IMR-90 (cell line): ENCODE measurements around the gene ITGA2. TPM values are rescaled to one million over a fixed set of nuclear protein-coding genes. Genes with fewer than 3 reads are reported as not detected.

ENCODE experiments used
- ATAC-seq: fragments of 200-7000 bp; cut with Tn5 transposase; 2 replicates; pipeline ENCODE4 v1.9.1; 2020; ENCODE audit warnings: low read depth, mild to moderate bottlenecking, moderate library complexity
- BruUV-seq: library from RNA; stranded (reverse); fragments of 400-500 nt; replicated peaks from 2 replicates; lab custom pipeline; 2021; lab: Mats Ljungman, UMichigan
- CTCF ChIA-PET: fragments of 300-600 bp; formaldehyde crosslinking; extraction: SDS; loops from one replicate; lab custom pipeline; 2021; ENCODE audit warnings: antibody characterized with exemption; lab: Yijun Ruan, JAX
- POLR2A ChIA-PET: fragments of 300-600 bp; sonication (Branson Sonifier 250); formaldehyde crosslinking; loops from one replicate; lab custom pipeline; 2022; ENCODE audit warnings: antibody characterized with exemption; ENCODE audit not compliant: unreplicated experiment; lab: Charles Lee
- DNase-seq: peaks from one replicate; pipeline ENCODE4 v3.0.0; 2013
- H2AFZ ChIP-seq: replicated peaks from 2 replicates; pipeline ENCODE3; 2013; ENCODE audit warnings: low read length, mild to moderate bottlenecking; ENCODE audit not compliant: poor library complexity
- H2AK5ac ChIP-seq: 2 replicates; pipeline ENCODE4 v1.6.1; 2013; ENCODE audit warnings: low read depth, low read length, inconsistent platforms
- H2AK9ac ChIP-seq: replicated peaks from 2 replicates; pipeline ENCODE3; 2013; ENCODE audit warnings: mild to moderate bottlenecking, low read depth, low read length, moderate library complexity; ENCODE audit not compliant: poor library complexity
- H2BK120ac ChIP-seq: 2 replicates; pipeline ENCODE4 v1.6.1; 2013; ENCODE audit warnings: low read depth, low read length, inconsistent platforms
- H2BK15ac ChIP-seq: 3 replicates; pipeline ENCODE4 v1.6.1; 2013; ENCODE audit warnings: low read depth, low read length, inconsistent platforms
- H2BK20ac ChIP-seq: 2 replicates; pipeline ENCODE4 v1.6.1; 2013; ENCODE audit warnings: low read depth, mild to moderate bottlenecking, inconsistent platforms, low read length, moderate library complexity
- H2BK5ac ChIP-seq: 2 replicates; pipeline ENCODE4 v1.6.1; 2013; ENCODE audit warnings: mild to moderate bottlenecking, low read depth, low read length, inconsistent platforms; ENCODE audit not compliant: poor library complexity, severe bottlenecking
- H3K14ac ChIP-seq: replicated peaks from 2 replicates; pipeline ENCODE4 v1.6.1; 2013; ENCODE audit warnings: low read depth, low read length, inconsistent platforms
- H3K18ac ChIP-seq: 2 replicates; pipeline ENCODE4 v1.6.1; 2013; ENCODE audit warnings: low read depth, low read length, control low read depth
- H3K23ac ChIP-seq: 2 replicates; pipeline ENCODE4 v1.6.1; 2013; ENCODE audit warnings: low read depth, low read length, inconsistent platforms
- H3K27ac ChIP-seq: 2 replicates; pipeline ENCODE4 v1.5.1; 2013; ENCODE audit warnings: mild to moderate bottlenecking, control low read depth, low read length; ENCODE audit not compliant: insufficient read depth
- H3K27me3 ChIP-seq: 2 replicates; pipeline ENCODE4 v1.6.1; 2013; ENCODE audit warnings: low read length; ENCODE audit not compliant: control insufficient read depth, insufficient read depth
- H3K36me3 ChIP-seq: 2 replicates; pipeline ENCODE4 v1.6.1; 2013; ENCODE audit warnings: low read length, mixed read lengths; ENCODE audit not compliant: control insufficient read depth, insufficient read depth
- H3K4ac ChIP-seq: 2 replicates; pipeline ENCODE4 v1.6.1; 2013; ENCODE audit warnings: low read depth, low read length, inconsistent platforms
- H3K4me1 ChIP-seq: 2 replicates; pipeline ENCODE4 v1.6.1; 2013; ENCODE audit warnings: low read length, mixed read lengths; ENCODE audit not compliant: control insufficient read depth, insufficient read depth
- H3K4me2 ChIP-seq: 2 replicates; pipeline ENCODE4 v1.6.1; 2013; ENCODE audit warnings: low read depth, mild to moderate bottlenecking, control low read depth, low read length, moderate library complexity
- H3K4me3 ChIP-seq: 2 replicates; pipeline ENCODE4 v1.5.1; 2013; ENCODE audit warnings: low read depth, mild to moderate bottlenecking, control low read depth, low read length, moderate library complexity; ENCODE audit not compliant: insufficient read depth
- H3K56ac ChIP-seq: 2 replicates; pipeline ENCODE4 v1.6.1; 2013; ENCODE audit warnings: low read length, inconsistent platforms; ENCODE audit not compliant: insufficient read depth; ENCODE audit errors: extremely low read depth
- H3K79me1 ChIP-seq, 2 experiments: 2 replicates each; pipeline ENCODE4 v1.6.1; 2013; ENCODE audit warnings: low read length in 2 of 2, inconsistent platforms in 1 of 2, low read depth in 1 of 2
- H3K9ac ChIP-seq: 2 replicates; pipeline ENCODE4 v1.6.1; 2013; ENCODE audit warnings: low read depth, low read length, control low read depth
- H3K9me1 ChIP-seq: 2 replicates; pipeline ENCODE4 v1.6.1; 2013; ENCODE audit warnings: low read length, inconsistent platforms; ENCODE audit not compliant: insufficient read depth
- H3K9me3 ChIP-seq: 2 replicates; pipeline ENCODE4 v1.6.1; 2013; ENCODE audit warnings: low read length; ENCODE audit not compliant: control insufficient read depth, insufficient read depth
- H4K20me1 ChIP-seq: 2 replicates; pipeline ENCODE4 v1.6.1; 2013; ENCODE audit warnings: low read length, inconsistent platforms; ENCODE audit not compliant: insufficient read depth
- H4K5ac ChIP-seq: 2 replicates; pipeline ENCODE4 v1.6.1; 2013; ENCODE audit warnings: mild to moderate bottlenecking, low read depth, low read length, control low read depth
- H4K8ac ChIP-seq, 2 experiments: 2 replicates each; pipeline ENCODE4 v1.6.1; 2013; ENCODE audit warnings: low read depth in 2 of 2, low read length in 2 of 2, control low read depth in 1 of 2, inconsistent platforms in 1 of 2
- H4K91ac ChIP-seq: 2 replicates; pipeline ENCODE4 v1.6.1; 2013; ENCODE audit warnings: low read depth, low read length, inconsistent platforms; ENCODE audit not compliant: insufficient read depth
- CHD1 ChIP-seq: IDR thresholded peaks from 2 replicates; pipeline ENCODE4 v1.6.1; 2012; ENCODE audit warnings: low read depth, low read length, improper control_type of control experiment
- RAD21 ChIP-seq: IDR thresholded peaks from 2 replicates; pipeline ENCODE4 v1.6.1; 2012; ENCODE audit warnings: low read length, improper control_type of control experiment
- WGBS, 2 experiments: methylation state at CpG; one replicate each; pipeline versions ENCODE4 v1.1.5 to v1.1.7; 2013; ENCODE audit warnings: missing lambda C conversion rate in 2 of 2; ENCODE audit not compliant: insufficient read length in 1 of 2; ENCODE audit errors: extremely low coverage in 2 of 2; 5-methylcytosine and 5-hydroxymethylcytosine counted together
- dilution Hi-C: fragments of 300-500 bp; cut with HindIII; formaldehyde crosslinking; loops from one replicate; pipeline ENCODE4 v1.14.3; 2018; ENCODE audit warnings: low sequenced_read_pairs; ENCODE audit not compliant: unreplicated experiment
- in situ Hi-C: fragments of 300-500 bp; cut with MboI; formaldehyde crosslinking; loops from 3 replicates; pipeline ENCODE4 v1.14.3; 2019; ENCODE audit warnings: low sequenced_read_pairs, inconsistent platforms, mixed read lengths
- intact Hi-C: fragments of 100-400 bp; cut with micrococcal nuclease; formaldehyde crosslinking; loops from 2 replicates; pipeline ENCODE4 v1.10.0; 2022
- polyA plus RNA-seq, 3 experiments: library from polyadenylated mRNA; depleted of rRNA; stranded (reverse); fragments of >200 nt; gene quantifications; 2 replicates each; pipeline ENCODE4 v1.2.3, GENCODE V29; 2012; ENCODE audit warnings: low replicate concordance in 1 of 3
- total RNA-seq: library from RNA; depleted of rRNA; stranded (reverse); fragments of >200 nt; gene quantifications from 2 replicates; pipeline ENCODE4 v1.2.3, GENCODE V29; 2012
- TF ChIP-seq, protein P1 (sequence below): fragments of 150-350 bp; IDR thresholded peaks from 2 replicates; pipeline ENCODE4 v1.6.1; 2017; ENCODE audit warnings: mild to moderate bottlenecking, antibody characterized with exemption, low read length, low read depth

Gene ITGA2
- total and polyA plus RNA-seq, 2 of the 4 experiments (the other 2 are of a cell fraction) = 23.3 to 93.4 TPM

DNA sequence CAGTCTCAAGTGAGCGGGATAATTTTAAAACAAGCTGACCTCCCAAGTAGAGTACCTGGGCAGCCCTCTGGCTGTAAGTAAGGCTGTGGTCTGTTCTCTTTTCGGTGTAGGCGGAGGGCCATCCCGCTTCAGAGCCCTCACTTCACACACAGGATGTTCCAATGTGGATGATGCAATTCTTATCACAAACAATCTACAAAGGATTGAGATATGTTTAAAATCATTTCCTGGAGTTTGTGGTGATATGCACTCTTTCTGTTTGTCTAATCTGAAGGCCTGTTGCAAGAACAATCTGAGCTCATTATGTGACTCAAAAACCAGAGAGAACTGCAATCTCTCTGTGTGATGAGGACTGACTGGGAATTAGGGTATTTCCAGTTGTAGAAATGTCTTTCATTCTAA, 42.5 kb downstream of the ITGA2 start (continued):
- TF ChIP-seq RAD21 = peak; percentile 10; the same call in 1 of the 2 replicates

DNA sequence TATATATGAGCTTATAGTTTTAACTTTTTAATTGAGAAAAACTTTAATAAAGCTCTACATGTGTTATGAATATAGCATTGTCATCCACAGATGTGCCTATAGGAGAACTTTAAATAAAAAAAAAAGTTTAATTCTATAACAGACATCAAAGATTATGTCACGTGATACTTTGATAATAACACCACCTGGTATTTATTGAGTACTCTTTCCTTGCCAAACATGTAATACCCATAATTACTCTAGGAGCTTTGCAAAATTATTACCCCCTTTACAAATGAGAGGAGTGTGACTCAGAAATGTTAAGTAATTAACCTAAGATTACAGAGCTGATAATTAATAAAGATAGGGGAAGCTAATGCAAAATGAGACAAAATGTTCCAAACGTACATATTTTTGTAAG, 43.0 kb downstream of the ITGA2 start:
- Histone ChIP-seq H3K9ac (no peak overlapping the region), H4K91ac (no peak overlapping the region), H3K4me2 (no peak overlapping the region)

More for the DNA sequence above, 43.0 kb downstream of the ITGA2 start:
- Histone ChIP-seq H3K14ac (no peak overlapping the region), H4K20me1 (no peaks in the 10 kb centered on the region), H3K79me1 (peaks cover 18 to 69% of the 10 kb centered on the region in 2 experiments), H3K4me1 (peaks cover 24% of the 10 kb centered on the region), H3K23ac (no peak overlapping the region), H2BK20ac (no peak overlapping the region), H2BK120ac (peak overlapping the region; percentile 25; the same call in 1 of the 2 replicates), H3K4ac (0 out of 2 replicates have a peak overlapping the region, but pooled peaks have one; percentile 2), H3K18ac (no peak overlapping the region; the same call in 1 of the 2 replicates), H4K5ac (no peak overlapping the region), H3K4me3 (no peak overlapping the region), H3K9me1 (peaks cover 14% of the 10 kb centered on the region), H4K8ac (peak overlapping the region in 1 of 2 experiments; percentile 48; a peak in 2 of 4 replicates), H2BK5ac (peak overlapping the region; percentile 82), H2BK15ac (no peak overlapping the region), H3K56ac (no peak overlapping the region), H2AK9ac (no peak overlapping the region), H3K36me3 (peaks cover 3% of the 10 kb centered on the region; the same call in 1 of the 2 replicates), H3K27ac (no peak overlapping the region), H3K9me3 (no peaks in the 10 kb centered on the region), H2AFZ (no peak overlapping the region), H3K27me3 (no peaks in the 10 kb centered on the region), H2AK5ac (no peak overlapping the region)
- no CpG with 5 or more reads among the region's 2 CpGs for WGBS, 2 experiments
- in situ Hi-C loops (no loop called here), dilution Hi-C loops (no loop called here), intact Hi-C loops (no loop called here)
- POLR2A ChIA-PET = interaction anchor here (1.0 to 1.3 kb wide), 2 partner anchors 8 to 43 kb away, joined by 3 read pairs; partner anchors contain the start of gene ITGA2
- BruUV-seq = no TSS peak
- ATAC-seq (no peak), DNase-seq (no peak)
- CTCF ChIA-PET = interaction anchor here (1.2 to 1.6 kb wide), 2 partner anchors 39 to 84 kb away, joined by 4 read pairs; no protein-coding TSS in a partner anchor
- TF ChIP-seq, protein P1, sequence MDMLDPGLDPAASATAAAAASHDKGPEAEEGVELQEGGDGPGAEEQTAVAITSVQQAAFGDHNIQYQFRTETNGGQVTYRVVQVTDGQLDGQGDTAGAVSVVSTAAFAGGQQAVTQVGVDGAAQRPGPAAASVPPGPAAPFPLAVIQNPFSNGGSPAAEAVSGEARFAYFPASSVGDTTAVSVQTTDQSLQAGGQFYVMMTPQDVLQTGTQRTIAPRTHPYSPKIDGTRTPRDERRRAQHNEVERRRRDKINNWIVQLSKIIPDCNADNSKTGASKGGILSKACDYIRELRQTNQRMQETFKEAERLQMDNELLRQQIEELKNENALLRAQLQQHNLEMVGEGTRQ = peak; percentile 64; the same call in 1 of the 2 replicates
- no peak for TF ChIP-seq CHD1
